ENCODE data around the gene SLC7A8. TPM values are rescaled to one million over a fixed set of nuclear protein-coding genes. Genes with fewer than 3 reads are reported as not detected.
A peak's percentile ranks its signal among the peaks of the same experiment; 100 is the strongest.

The SLC7A8 gene
- total RNA-seq, 1 donor from 2014 or later: 1.1 TPM

GRCh38 chr14:23126548-23127278 lies 56.7 kb downstream of the SLC7A8 start:
- DNase-seq (ENCODE audit: low read depth): no peak
- TF ChIP-seq, protein P1, sequence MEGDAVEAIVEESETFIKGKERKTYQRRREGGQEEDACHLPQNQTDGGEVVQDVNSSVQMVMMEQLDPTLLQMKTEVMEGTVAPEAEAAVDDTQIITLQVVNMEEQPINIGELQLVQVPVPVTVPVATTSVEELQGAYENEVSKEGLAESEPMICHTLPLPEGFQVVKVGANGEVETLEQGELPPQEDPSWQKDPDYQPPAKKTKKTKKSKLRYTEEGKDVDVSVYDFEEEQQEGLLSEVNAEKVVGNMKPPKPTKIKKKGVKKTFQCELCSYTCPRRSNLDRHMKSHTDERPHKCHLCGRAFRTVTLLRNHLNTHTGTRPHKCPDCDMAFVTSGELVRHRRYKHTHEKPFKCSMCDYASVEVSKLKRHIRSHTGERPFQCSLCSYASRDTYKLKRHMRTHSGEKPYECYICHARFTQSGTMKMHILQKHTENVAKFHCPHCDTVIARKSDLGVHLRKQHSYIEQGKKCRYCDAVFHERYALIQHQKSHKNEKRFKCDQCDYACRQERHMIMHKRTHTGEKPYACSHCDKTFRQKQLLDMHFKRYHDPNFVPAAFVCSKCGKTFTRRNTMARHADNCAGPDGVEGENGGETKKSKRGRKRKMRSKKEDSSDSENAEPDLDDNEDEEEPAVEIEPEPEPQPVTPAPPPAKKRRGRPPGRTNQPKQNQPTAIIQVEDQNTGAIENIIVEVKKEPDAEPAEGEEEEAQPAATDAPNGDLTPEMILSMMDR (IDR thresholded peaks at IDR 0.05; ENCODE audit: insufficient read depth, low read length, severe bottlenecking): no peak
- peaks cover 2% of the 10 kb centered on the region for H3K36me3 ChIP-seq (ENCODE audit: control insufficient read depth, insufficient read depth, low read length)
- no peak for FAIRE-seq
- no peaks in the 10 kb centered on the region for H3K27me3 ChIP-seq (ENCODE audit: control insufficient read depth, insufficient read depth, low read length)
- no peak overlapping the region for H3K4me3 ChIP-seq (ENCODE audit: low read depth, low read length)

DNA sequence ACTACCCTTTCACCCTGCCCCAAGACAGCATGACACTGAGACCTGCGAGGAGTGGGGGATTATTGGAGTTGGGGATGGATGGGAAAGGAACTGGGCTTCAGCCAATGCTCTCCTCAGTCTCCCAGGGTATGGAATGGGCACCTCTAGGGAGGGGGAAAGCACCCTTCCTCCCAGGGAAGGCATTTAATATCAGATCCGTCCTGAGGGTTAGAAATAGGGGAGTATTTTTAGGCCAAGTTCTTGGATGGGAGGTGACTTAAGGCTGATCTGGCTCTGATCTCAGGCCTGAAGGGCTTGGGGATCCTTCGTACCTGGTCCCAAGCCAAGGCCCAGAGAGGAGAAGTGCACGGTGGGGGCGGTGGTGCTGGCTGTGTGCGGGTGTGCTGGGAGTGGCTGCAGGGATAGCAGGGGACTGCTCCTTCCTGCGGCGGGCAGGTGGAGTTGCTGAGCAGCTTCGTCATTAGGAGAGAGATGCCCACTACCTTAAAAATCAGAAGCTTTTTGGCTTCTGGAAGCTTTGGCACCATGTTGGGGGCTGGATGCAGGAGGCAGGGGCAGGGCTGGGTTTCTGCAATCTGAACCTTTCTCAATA lies 57.4 kb downstream of the SLC7A8 start:
- no peaks in the 10 kb centered on the region for H3K27me3 ChIP-seq (ENCODE audit: control insufficient read depth, insufficient read depth, low read length)

GRCh38 chr14:23125011-23125410 lies 58.4 kb downstream of the SLC7A8 start:
- no peaks in the 10 kb centered on the region for H3K27me3 ChIP-seq (ENCODE audit: control insufficient read depth, insufficient read depth, low read length)
- peaks cover 2% of the 10 kb centered on the region for H3K36me3 ChIP-seq (ENCODE audit: control insufficient read depth, insufficient read depth, low read length)
- H3K4me3 ChIP-seq (ENCODE audit: low read depth, low read length): no peak overlapping the region
- no peak for DNase-seq (ENCODE audit: low read depth)
- TF ChIP-seq, protein P1 (IDR thresholded peaks at IDR 0.05; ENCODE audit: insufficient read depth, low read length, severe bottlenecking): no peak
- no peak for FAIRE-seq

More for the DNA sequence above, 57.4 kb downstream of the SLC7A8 start:
- H3K4me3 ChIP-seq (ENCODE audit: low read depth, low read length): no peak overlapping the region
- H3K36me3 ChIP-seq (ENCODE audit: control insufficient read depth, insufficient read depth, low read length): peaks cover 2% of the 10 kb centered on the region
- no peak for DNase-seq (ENCODE audit: low read depth)
- FAIRE-seq: no peak
- TF ChIP-seq, protein P1 (IDR thresholded peaks at IDR 0.05; ENCODE audit: insufficient read depth, low read length, severe bottlenecking): no peak

GRCh38 chr14:23124337-23124954 lies 59.0 kb downstream of the SLC7A8 start:
- TF ChIP-seq, protein P1 (IDR thresholded peaks at IDR 0.05; ENCODE audit: insufficient read depth, low read length, severe bottlenecking): no peak
- Histone ChIP-seq H3K36me3 (ENCODE audit: control insufficient read depth, insufficient read depth, low read length) (peaks cover 2% of the 10 kb centered on the region), H3K4me3 (ENCODE audit: low read depth, low read length) (no peak overlapping the region), H3K27me3 (ENCODE audit: control insufficient read depth, insufficient read depth, low read length) (no peaks in the 10 kb centered on the region)
- FAIRE-seq (no peak), DNase-seq (ENCODE audit: low read depth) (no peak)

GRCh38 chr14:23123419-23123818 lies 60.0 kb downstream of the SLC7A8 start:
- Histone ChIP-seq H3K4me3 (ENCODE audit: low read depth, low read length) (no peak overlapping the region), H3K36me3 (ENCODE audit: control insufficient read depth, insufficient read depth, low read length) (peaks cover 2% of the 10 kb centered on the region), H3K27me3 (ENCODE audit: control insufficient read depth, insufficient read depth, low read length) (no peaks in the 10 kb centered on the region)
- no peak for FAIRE-seq
- peak; percentile 23 for DNase-seq (ENCODE audit: low read depth)
- TF ChIP-seq, protein P1 (IDR thresholded peaks at IDR 0.05; ENCODE audit: insufficient read depth, low read length, severe bottlenecking): no peak

All from bronchial epithelial cell (primary cell).